A673 (cell line): ENCODE results near the gene SCYL2. TPM values are rescaled to one million over a fixed set of nuclear protein-coding genes. Genes with fewer than 3 reads are reported as not detected.

ENCODE experiments used
- BruUV-seq: library from RNA; stranded (reverse); fragments of 400-500 nt; replicated peaks from 2 replicates; lab custom pipeline; 2021; lab: Mats Ljungman, UMichigan
- CTCF ChIA-PET: fragments of 300-600 bp; sonication (Branson Sonifier 250); formaldehyde crosslinking; loops from one replicate; lab custom pipeline; 2022; ENCODE audit warnings: antibody characterized with exemption; lab: Charles Lee
- POLR2A ChIA-PET: fragments of 300-600 bp; sonication (Branson Sonifier 250); formaldehyde crosslinking; loops from one replicate; lab custom pipeline; 2022; ENCODE audit warnings: antibody characterized with exemption; ENCODE audit not compliant: low non-redundant PET; lab: Charles Lee
- DNase-seq: peaks from one replicate; pipeline ENCODE4 v3.0.0-alpha.2; 2015; ENCODE audit warnings: low spot score
- H3K27ac ChIP-seq: fragments of 200-600 bp; sonication (generic); 2 replicates; pipeline ENCODE4 v1.5.1; 2016; ENCODE audit warnings: mixed run types, low read depth, mild to moderate bottlenecking, mixed read lengths, antibody characterized with exemption, low read length; ENCODE audit not compliant: poor library complexity, severe bottlenecking
- H3K27me3 ChIP-seq: fragments of 200-600 bp; sonication (generic); replicated peaks from 2 replicates; pipeline ENCODE4 v1.6.1; 2017; ENCODE audit warnings: mixed run types, low read depth, mild to moderate bottlenecking, mixed read lengths, antibody characterized with exemption, low read length; ENCODE audit not compliant: insufficient read depth, poor library complexity
- H3K36me3 ChIP-seq: fragments of 200-600 bp; sonication (generic); 2 replicates; pipeline ENCODE4 v1.6.1; 2016; ENCODE audit warnings: mixed run types, mild to moderate bottlenecking, mixed read lengths, antibody characterized with exemption, low read length; ENCODE audit not compliant: insufficient read depth, poor library complexity, severe bottlenecking
- H3K4me1 ChIP-seq: fragments of 200-600 bp; sonication (generic); 2 replicates; pipeline ENCODE4 v1.6.1; 2017; ENCODE audit warnings: mixed run types, mild to moderate bottlenecking, mixed read lengths, antibody characterized with exemption, low read length; ENCODE audit not compliant: insufficient read depth, poor library complexity, severe bottlenecking
- H3K4me3 ChIP-seq: fragments of 200-600 bp; sonication (generic); 2 replicates; pipeline ENCODE4 v1.5.1; 2016; ENCODE audit warnings: low read depth, mixed run types, mild to moderate bottlenecking, mixed read lengths, low read length; ENCODE audit not compliant: poor library complexity, severe bottlenecking
- H3K9me3 ChIP-seq: fragments of 200-600 bp; sonication (generic); 2 replicates; pipeline ENCODE4 v1.6.1; 2016; ENCODE audit warnings: mixed run types, low read depth, mild to moderate bottlenecking, mixed read lengths, antibody characterized with exemption, low read length; ENCODE audit not compliant: poor library complexity, severe bottlenecking
- EZH2 ChIP-seq: fragments of 200-600 bp; sonication (generic); IDR thresholded peaks from 2 replicates; pipeline ENCODE4 v1.6.1; 2017; ENCODE audit warnings: borderline replicate concordance, low read depth, mild to moderate bottlenecking, mixed read lengths, antibody characterized with exemption, low read length; ENCODE audit not compliant: poor library complexity, severe bottlenecking
- intact Hi-C: fragments of 100-400 bp; cut with micrococcal nuclease; formaldehyde crosslinking; loops from one replicate; pipeline ENCODE4 v1.10.0; 2022; ENCODE audit not compliant: unreplicated experiment
- total RNA-seq: library from RNA; stranded (reverse); gene quantifications from 2 replicates; pipeline ENCODE4 v1.2.3, GENCODE V29; 2021
- TF ChIP-seq, protein P1 (sequence below): fragments of 300-800, 200-600 bp; sonication (generic); conservative IDR thresholded peaks from 2 replicates; pipeline ENCODE4 v1.5.1; 2017; ENCODE audit warnings: low read depth, mild to moderate bottlenecking, antibody characterized with exemption, low read length, moderate library complexity, mixed read lengths

Gene SCYL2
- total RNA-seq, 1 experiment from 2014 or later: 61.3 TPM

DNA sequence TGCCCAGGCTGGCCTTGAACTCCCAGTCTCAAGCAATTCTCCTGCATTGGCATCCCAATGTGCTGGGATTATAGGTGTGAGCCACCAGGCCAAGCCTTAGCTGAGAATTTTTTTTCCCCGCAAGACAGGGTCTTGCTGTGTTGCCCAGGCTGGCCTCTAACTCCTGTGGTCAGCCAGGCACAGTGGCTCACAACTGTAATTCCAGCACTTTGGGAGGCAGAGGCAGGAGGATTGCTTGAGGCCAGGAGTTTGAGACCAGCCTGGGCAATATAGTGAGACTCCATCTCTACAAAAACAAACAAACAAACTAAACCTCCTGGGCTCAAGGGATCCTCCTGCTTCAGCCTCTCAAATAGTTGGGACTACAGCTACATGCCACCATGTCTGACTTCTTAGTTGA lies 27.4 kb upstream of the SCYL2 start:
- Histone ChIP-seq H3K27me3 (no peaks in the 10 kb centered on the region), H3K36me3 (no peaks in the 10 kb centered on the region), H3K9me3 (no peaks in the 10 kb centered on the region), H3K27ac (no peak overlapping the region), H3K4me3 (no peak overlapping the region), H3K4me1 (no peaks in the 10 kb centered on the region)
- POLR2A ChIA-PET: no interaction called here
- TF ChIP-seq, protein P1, sequence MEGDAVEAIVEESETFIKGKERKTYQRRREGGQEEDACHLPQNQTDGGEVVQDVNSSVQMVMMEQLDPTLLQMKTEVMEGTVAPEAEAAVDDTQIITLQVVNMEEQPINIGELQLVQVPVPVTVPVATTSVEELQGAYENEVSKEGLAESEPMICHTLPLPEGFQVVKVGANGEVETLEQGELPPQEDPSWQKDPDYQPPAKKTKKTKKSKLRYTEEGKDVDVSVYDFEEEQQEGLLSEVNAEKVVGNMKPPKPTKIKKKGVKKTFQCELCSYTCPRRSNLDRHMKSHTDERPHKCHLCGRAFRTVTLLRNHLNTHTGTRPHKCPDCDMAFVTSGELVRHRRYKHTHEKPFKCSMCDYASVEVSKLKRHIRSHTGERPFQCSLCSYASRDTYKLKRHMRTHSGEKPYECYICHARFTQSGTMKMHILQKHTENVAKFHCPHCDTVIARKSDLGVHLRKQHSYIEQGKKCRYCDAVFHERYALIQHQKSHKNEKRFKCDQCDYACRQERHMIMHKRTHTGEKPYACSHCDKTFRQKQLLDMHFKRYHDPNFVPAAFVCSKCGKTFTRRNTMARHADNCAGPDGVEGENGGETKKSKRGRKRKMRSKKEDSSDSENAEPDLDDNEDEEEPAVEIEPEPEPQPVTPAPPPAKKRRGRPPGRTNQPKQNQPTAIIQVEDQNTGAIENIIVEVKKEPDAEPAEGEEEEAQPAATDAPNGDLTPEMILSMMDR: no peak
- TF ChIP-seq EZH2: no peak
- intact Hi-C loops: no loop called here
- CTCF ChIA-PET: no interaction called here
- no TSS peak for BruUV-seq
- no peak for DNase-seq

DNA sequence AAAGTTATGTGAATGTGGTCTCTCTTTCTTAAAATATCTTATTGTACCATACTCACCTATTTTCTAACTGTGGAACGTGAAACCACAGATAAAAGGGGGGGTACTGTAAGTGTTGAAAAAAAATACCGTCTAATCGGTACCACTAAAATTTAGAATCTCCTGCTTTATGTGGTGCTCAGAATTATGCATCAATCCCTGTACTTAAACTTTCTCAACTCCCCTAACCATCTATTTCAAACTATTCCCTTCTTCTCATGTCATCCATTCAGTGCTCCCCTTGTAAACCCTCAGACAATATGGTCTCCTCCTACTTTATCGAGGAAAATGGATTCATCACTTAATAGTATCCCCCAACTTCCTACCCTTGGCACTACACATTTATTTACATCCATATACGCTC lies 23.8 kb upstream of the SCYL2 start:
- intact Hi-C loops: no loop called here
- no peak for DNase-seq
- TF ChIP-seq, protein P1: no peak
- no peak for TF ChIP-seq EZH2
- Histone ChIP-seq H3K27me3 (no peaks in the 10 kb centered on the region), H3K27ac (no peak overlapping the region), H3K4me3 (no peak overlapping the region), H3K4me1 (no peaks in the 10 kb centered on the region), H3K36me3 (no peaks in the 10 kb centered on the region), H3K9me3 (no peaks in the 10 kb centered on the region)
- CTCF ChIA-PET: no interaction called here
- BruUV-seq: no TSS peak
- POLR2A ChIA-PET: interaction anchor here (0.7 kb wide), 1 partner anchor 326 kb away, joined by 3 read pairs; no protein-coding TSS in a partner anchor

DNA sequence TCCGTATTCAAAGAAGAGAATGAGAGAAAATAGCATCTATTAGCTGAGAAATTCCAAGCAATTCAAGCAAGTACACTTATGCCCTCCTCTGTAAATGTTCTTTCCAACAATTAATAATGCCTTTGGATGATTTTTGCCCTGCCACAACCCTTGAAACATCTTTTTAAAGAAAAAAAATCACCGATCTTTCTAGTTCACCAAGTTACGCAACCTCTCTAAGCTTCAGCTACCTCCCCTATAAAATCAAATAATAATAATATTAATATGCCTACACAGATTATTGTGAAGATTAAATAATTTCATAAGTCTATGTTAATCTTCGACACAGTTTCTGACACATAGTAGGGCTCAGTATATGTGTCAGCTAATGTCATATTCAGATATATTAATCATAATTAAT lies 19.2 kb upstream of the SCYL2 start:
- Histone ChIP-seq H3K27ac (no peak overlapping the region), H3K4me1 (no peaks in the 10 kb centered on the region), H3K27me3 (no peaks in the 10 kb centered on the region), H3K4me3 (no peak overlapping the region), H3K36me3 (no peaks in the 10 kb centered on the region), H3K9me3 (no peaks in the 10 kb centered on the region)
- no TSS peak for BruUV-seq
- intact Hi-C loops: no loop called here
- ChIA-PET CTCF (no interaction called here), POLR2A (no interaction called here)
- TF ChIP-seq, protein P1: no peak
- TF ChIP-seq EZH2: no peak
- no peak for DNase-seq
